ENCODE measurements around the gene NUDCD3.

DNA sequence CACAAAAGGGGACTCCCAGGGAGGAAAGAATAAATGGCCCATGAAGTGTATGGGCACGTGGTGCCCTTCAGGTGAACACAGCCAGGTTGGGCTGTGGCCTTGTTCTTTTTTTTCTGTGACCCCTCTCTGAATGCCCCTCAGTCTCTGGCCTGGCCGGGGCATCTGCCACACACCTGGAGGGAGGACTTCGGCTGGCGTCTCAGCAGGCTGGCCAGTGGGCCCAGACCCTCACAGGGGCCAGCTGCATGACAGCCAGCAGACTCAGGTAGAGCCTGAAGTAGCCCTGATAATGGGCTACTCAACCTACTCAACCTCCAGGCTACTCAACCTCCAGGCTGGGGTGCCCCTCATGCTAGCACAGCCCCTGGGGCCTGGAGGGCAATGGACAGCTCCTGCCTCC is 155.3 kb downstream of the NUDCD3 start:
- TF ChIP-seq, protein P1, sequence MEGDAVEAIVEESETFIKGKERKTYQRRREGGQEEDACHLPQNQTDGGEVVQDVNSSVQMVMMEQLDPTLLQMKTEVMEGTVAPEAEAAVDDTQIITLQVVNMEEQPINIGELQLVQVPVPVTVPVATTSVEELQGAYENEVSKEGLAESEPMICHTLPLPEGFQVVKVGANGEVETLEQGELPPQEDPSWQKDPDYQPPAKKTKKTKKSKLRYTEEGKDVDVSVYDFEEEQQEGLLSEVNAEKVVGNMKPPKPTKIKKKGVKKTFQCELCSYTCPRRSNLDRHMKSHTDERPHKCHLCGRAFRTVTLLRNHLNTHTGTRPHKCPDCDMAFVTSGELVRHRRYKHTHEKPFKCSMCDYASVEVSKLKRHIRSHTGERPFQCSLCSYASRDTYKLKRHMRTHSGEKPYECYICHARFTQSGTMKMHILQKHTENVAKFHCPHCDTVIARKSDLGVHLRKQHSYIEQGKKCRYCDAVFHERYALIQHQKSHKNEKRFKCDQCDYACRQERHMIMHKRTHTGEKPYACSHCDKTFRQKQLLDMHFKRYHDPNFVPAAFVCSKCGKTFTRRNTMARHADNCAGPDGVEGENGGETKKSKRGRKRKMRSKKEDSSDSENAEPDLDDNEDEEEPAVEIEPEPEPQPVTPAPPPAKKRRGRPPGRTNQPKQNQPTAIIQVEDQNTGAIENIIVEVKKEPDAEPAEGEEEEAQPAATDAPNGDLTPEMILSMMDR (IDR thresholded peaks at IDR 0.05) = no peak
- no peak for TF ChIP-seq POLR2A (IDR thresholded peaks at IDR 0.05)
